ENCODE data around the gene RPRD1A. TPM values are rescaled to one million over a fixed set of nuclear protein-coding genes. Genes with fewer than 3 reads are reported as not detected.
"Not testable (repeated sequence)": the region's sequence is repeated elsewhere in the genome, so short reads cannot be mapped to it uniquely, and the experiment has no call there.

RPRD1A gene
- total RNA-seq, 1 donor from 2014 or later, result 62.6 TPM

DNA sequence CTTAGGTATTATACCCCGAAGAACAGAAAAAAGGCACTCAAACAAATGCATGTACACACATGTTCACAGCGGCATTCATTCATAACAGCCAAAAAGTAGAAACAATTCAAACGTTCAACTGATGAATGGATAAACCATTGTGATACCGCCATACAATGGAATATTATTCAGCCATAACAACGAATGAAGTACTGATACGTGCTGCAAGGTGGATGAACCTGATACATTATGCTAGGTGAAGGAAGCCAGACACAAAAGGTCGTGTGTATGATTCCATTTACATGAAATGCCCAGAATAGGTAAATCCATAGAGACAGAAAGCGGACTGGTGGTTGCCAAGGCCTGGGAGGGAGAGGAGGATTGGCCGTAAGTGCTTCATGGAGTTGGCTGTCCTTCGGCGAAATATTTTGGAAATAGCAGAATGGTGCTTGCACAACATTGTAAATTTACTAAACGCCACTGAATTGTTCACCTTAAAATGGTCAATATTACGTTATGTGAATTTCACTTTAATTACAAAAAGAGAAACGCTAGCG is 95.6 kb downstream of the RPRD1A start:
- H2AFZ ChIP-seq (ENCODE audit: low read depth, low read length), result peak overlapping the region; percentile 90
- Mint-ChIP-seq H3K4me3 (ENCODE audit: unreplicated experiment) (peak overlapping the region; percentile 100), H3K9me3 (ENCODE audit: unreplicated experiment) (peaks cover 3% of the 10 kb centered on the region), H3K27ac (ENCODE audit: unreplicated experiment) (peak overlapping the region; percentile 85), H3K4me1 (ENCODE audit: low read depth, unreplicated experiment) (peaks cover 20% of the 10 kb centered on the region), H3K27me3 (ENCODE audit: low read depth, unreplicated experiment) (no peaks in the 10 kb centered on the region), H3K36me3 (ENCODE audit: low read depth, unreplicated experiment) (peaks cover 7% of the 10 kb centered on the region)
- peak overlapping the region; percentile 79 for H3K27ac ChIP-seq (ENCODE audit: low read depth, low read length)
- peak overlapping the region; percentile 99 for H3K4me3 ChIP-seq (ENCODE audit: insufficient read depth, low read depth, low read length)
- TF ChIP-seq, protein P1, sequence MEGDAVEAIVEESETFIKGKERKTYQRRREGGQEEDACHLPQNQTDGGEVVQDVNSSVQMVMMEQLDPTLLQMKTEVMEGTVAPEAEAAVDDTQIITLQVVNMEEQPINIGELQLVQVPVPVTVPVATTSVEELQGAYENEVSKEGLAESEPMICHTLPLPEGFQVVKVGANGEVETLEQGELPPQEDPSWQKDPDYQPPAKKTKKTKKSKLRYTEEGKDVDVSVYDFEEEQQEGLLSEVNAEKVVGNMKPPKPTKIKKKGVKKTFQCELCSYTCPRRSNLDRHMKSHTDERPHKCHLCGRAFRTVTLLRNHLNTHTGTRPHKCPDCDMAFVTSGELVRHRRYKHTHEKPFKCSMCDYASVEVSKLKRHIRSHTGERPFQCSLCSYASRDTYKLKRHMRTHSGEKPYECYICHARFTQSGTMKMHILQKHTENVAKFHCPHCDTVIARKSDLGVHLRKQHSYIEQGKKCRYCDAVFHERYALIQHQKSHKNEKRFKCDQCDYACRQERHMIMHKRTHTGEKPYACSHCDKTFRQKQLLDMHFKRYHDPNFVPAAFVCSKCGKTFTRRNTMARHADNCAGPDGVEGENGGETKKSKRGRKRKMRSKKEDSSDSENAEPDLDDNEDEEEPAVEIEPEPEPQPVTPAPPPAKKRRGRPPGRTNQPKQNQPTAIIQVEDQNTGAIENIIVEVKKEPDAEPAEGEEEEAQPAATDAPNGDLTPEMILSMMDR (IDR thresholded peaks at IDR 0.05; ENCODE audit: insufficient read depth, low read depth, low read length), result no peak
- no peak for TF ChIP-seq EZH2 (IDR thresholded peaks at IDR 0.05; ENCODE audit: insufficient read depth, low read length)
- DNase-seq (ENCODE audit: low read depth), result no peak
- H4K20me1 ChIP-seq (ENCODE audit: insufficient read depth, low read length), result no peaks in the 10 kb centered on the region
- peaks cover 19% of the 10 kb centered on the region for H3K36me3 ChIP-seq (ENCODE audit: insufficient read depth, low read length)
- peaks cover 13% of the 10 kb centered on the region for H3K4me1 ChIP-seq (ENCODE audit: insufficient read depth, low read length)
- H3K79me2 ChIP-seq (ENCODE audit: insufficient read depth, low read length), result peaks cover 33% of the 10 kb centered on the region
- no peaks in the 10 kb centered on the region for H3K9me3 ChIP-seq (ENCODE audit: insufficient read depth, low read depth, low read length)
- peak overlapping the region; percentile 94 for H3K9ac ChIP-seq (ENCODE audit: low read length)
- H3K4me2 ChIP-seq (ENCODE audit: low read length), result peak overlapping the region; percentile 95
- H3K27me3 ChIP-seq (ENCODE audit: insufficient read depth, low read length), result no peaks in the 10 kb centered on the region
- no peak for FAIRE-seq

- H3K27ac Mint-ChIP-seq (ENCODE audit: unreplicated experiment), result no peak overlapping the region
- TF ChIP-seq, protein P1 (IDR thresholded peaks at IDR 0.05; ENCODE audit: insufficient read depth, low read depth, low read length), result no peak
- TF ChIP-seq EZH2 (IDR thresholded peaks at IDR 0.05; ENCODE audit: insufficient read depth, low read length), result no peak
- Histone ChIP-seq H4K20me1 (ENCODE audit: insufficient read depth, low read length) (no peaks in the 10 kb centered on the region), H3K36me3 (ENCODE audit: insufficient read depth, low read length) (peaks cover 5% of the 10 kb centered on the region), H3K9ac (ENCODE audit: low read length) (no peak overlapping the region), H3K4me3 (ENCODE audit: insufficient read depth, low read depth, low read length) (no peak overlapping the region), H3K79me2 (ENCODE audit: insufficient read depth, low read length) (peaks cover 22% of the 10 kb centered on the region), H3K27ac (ENCODE audit: low read depth, low read length) (no peak overlapping the region), H3K27me3 (ENCODE audit: insufficient read depth, low read length) (no peaks in the 10 kb centered on the region), H3K9me3 (ENCODE audit: insufficient read depth, low read depth, low read length) (no peaks in the 10 kb centered on the region), H3K4me2 (ENCODE audit: low read length) (no peak overlapping the region), H3K4me1 (ENCODE audit: insufficient read depth, low read length) (peaks cover 13% of the 10 kb centered on the region), H2AFZ (ENCODE audit: low read depth, low read length) (no peak overlapping the region)
- H3K27me3 Mint-ChIP-seq (ENCODE audit: low read depth, unreplicated experiment), result no peaks in the 10 kb centered on the region
- DNase-seq (ENCODE audit: low read depth), result no peak
- H3K36me3 Mint-ChIP-seq (ENCODE audit: low read depth, unreplicated experiment), result peaks cover 3% of the 10 kb centered on the region
- peaks cover 3% of the 10 kb centered on the region for H3K9me3 Mint-ChIP-seq (ENCODE audit: unreplicated experiment)
- no peak for FAIRE-seq
- H3K4me3 Mint-ChIP-seq (ENCODE audit: unreplicated experiment), result no peak overlapping the region
- peaks cover 20% of the 10 kb centered on the region for H3K4me1 Mint-ChIP-seq (ENCODE audit: low read depth, unreplicated experiment)
These were observed 97.7 kb downstream of the RPRD1A start for GRCh38 chr18:35969676-35970075.

DNA sequence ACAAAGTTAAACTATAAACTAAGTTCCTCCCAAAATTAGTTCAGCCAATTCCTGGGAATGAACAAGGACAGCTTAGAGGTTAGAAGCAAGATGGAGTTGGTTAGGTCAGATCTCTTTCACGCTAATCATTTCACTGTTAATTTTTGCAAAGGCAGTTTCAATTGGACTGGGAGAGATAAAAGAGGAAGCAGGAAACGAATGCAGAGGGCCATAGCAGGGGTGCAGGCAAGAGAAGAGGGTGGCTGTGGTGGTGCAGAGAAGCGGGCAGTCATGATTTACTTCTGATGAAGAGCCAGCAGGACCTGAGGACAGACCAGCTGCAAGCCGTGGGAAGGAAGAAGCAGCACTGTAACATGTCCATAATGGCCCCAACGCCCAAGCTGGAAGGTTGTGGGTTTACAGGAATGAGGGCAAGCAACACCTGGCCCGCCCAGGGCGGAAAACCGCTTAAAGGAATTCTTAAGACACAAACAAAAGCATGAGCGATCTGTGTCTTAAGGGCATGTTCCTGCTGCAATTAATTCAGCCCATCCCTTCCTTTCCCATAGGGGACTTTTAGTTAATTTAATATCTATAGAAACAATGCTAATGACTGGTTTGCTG is 99.0 kb downstream of the RPRD1A start:
- no peak overlapping the region for H2AFZ ChIP-seq (ENCODE audit: low read depth, low read length)
- Mint-ChIP-seq H3K4me1 (ENCODE audit: low read depth, unreplicated experiment) (peaks cover 11% of the 10 kb centered on the region), H3K27me3 (ENCODE audit: low read depth, unreplicated experiment) (no peaks in the 10 kb centered on the region), H3K36me3 (ENCODE audit: low read depth, unreplicated experiment) (no peaks in the 10 kb centered on the region), H3K9me3 (ENCODE audit: unreplicated experiment) (peaks cover 3% of the 10 kb centered on the region), H3K27ac (ENCODE audit: unreplicated experiment) (no peak overlapping the region), H3K4me3 (ENCODE audit: unreplicated experiment) (no peak overlapping the region)
- no peaks in the 10 kb centered on the region for H4K20me1 ChIP-seq (ENCODE audit: insufficient read depth, low read length)
- H3K9me3 ChIP-seq (ENCODE audit: insufficient read depth, low read depth, low read length), result no peaks in the 10 kb centered on the region
- no peaks in the 10 kb centered on the region for H3K27me3 ChIP-seq (ENCODE audit: insufficient read depth, low read length)
- no peaks in the 10 kb centered on the region for H3K36me3 ChIP-seq (ENCODE audit: insufficient read depth, low read length)
- H3K4me2 ChIP-seq (ENCODE audit: low read length), result no peak overlapping the region
- no peak overlapping the region for H3K4me3 ChIP-seq (ENCODE audit: insufficient read depth, low read depth, low read length)
- H3K27ac ChIP-seq (ENCODE audit: low read depth, low read length), result no peak overlapping the region
- H3K4me1 ChIP-seq (ENCODE audit: insufficient read depth, low read length), result peaks cover 8% of the 10 kb centered on the region
- TF ChIP-seq EZH2 (IDR thresholded peaks at IDR 0.05; ENCODE audit: insufficient read depth, low read length), result no peak
- TF ChIP-seq, protein P1 (IDR thresholded peaks at IDR 0.05; ENCODE audit: insufficient read depth, low read depth, low read length), result no peak
- no peak for FAIRE-seq
- H3K79me2 ChIP-seq (ENCODE audit: insufficient read depth, low read length), result peaks cover 9% of the 10 kb centered on the region
- no peak overlapping the region for H3K9ac ChIP-seq (ENCODE audit: low read length)
- no peak for DNase-seq (ENCODE audit: low read depth)

GRCh38 chr18:35967866-35968265 is 99.5 kb downstream of the RPRD1A start:
- H3K36me3 ChIP-seq (ENCODE audit: insufficient read depth, low read length); FAIRE-seq; H3K36me3 Mint-ChIP-seq (ENCODE audit: low read depth, unreplicated experiment); H3K79me2 ChIP-seq (ENCODE audit: insufficient read depth, low read length); H3K4me3 Mint-ChIP-seq (ENCODE audit: unreplicated experiment); H3K27ac ChIP-seq (ENCODE audit: low read depth, low read length); H3K4me2 ChIP-seq (ENCODE audit: low read length); H2AFZ ChIP-seq (ENCODE audit: low read depth, low read length); H3K27me3 ChIP-seq (ENCODE audit: insufficient read depth, low read length); H3K9me3 Mint-ChIP-seq (ENCODE audit: unreplicated experiment); H3K27me3 Mint-ChIP-seq (ENCODE audit: low read depth, unreplicated experiment); H3K27ac Mint-ChIP-seq (ENCODE audit: unreplicated experiment); H3K4me3 ChIP-seq (ENCODE audit: insufficient read depth, low read depth, low read length); H3K4me1 Mint-ChIP-seq (ENCODE audit: low read depth, unreplicated experiment); H3K9ac ChIP-seq (ENCODE audit: low read length); DNase-seq (ENCODE audit: low read depth); H3K9me3 ChIP-seq (ENCODE audit: insufficient read depth, low read depth, low read length); H3K4me1 ChIP-seq (ENCODE audit: insufficient read depth, low read length); H4K20me1 ChIP-seq (ENCODE audit: insufficient read depth, low read length): not testable (repeated sequence)

Measured in astrocyte (in vitro differentiated cells and primary cell).